Measurements from ENCODE around the gene MPRIP.

- TF ChIP-seq CTCF (IDR thresholded peaks at IDR 0.05; ENCODE audit: poor library complexity) (no peak), EZH2phosphoT487 (IDR thresholded peaks at IDR 0.05; ENCODE audit: low read depth, severe bottlenecking, unreplicated experiment) (no peak)
Measured at GRCh38 chr17:17120294-17120693, 78.0 kb downstream of the MPRIP start.
